Kidney glomerular epithelial cell (primary cell): ENCODE data around the gene CHKA.
A peak's percentile ranks its signal among the peaks of the same experiment; 100 is the strongest.

Experiments
- DNase-seq: peaks from one replicate; lab custom pipeline; 2025; lab: John Stamatoyannopoulos, UW

The CHKA gene

DNA sequence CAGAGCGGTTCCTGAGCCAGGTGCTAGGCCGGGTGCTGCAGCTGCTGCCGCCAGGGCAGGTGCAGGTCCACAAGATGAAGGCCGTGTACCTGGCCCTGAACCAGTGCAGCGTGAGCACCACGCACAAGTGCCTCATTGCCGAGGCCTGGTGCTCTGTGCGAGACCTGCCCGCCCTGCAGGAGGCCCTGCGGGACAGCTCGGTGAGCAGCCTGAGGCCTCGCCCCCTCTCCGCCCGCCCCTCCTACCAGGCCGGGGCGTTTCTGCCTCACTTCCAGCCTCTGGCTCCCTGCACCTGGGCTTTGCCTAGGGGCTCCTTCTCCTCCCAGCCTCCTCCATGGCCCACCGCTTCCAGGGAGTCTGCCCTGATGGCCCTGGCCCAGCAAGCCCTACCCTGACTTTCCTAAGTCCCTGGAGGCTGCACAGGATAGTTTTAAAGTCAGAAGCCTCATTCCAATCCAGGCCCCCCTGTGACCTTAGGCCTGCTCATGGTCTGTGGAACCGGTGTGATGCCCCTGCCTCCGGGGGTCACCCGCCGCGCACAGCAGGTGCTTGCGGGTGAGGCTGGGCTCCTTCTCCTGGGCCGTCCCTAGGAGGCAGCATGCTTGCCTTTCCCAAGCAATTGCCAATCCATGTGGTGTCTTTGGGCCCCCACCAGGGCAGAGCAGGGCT lies 76.9 kb downstream of the CHKA start:
- DNase-seq = no peak

DNA sequence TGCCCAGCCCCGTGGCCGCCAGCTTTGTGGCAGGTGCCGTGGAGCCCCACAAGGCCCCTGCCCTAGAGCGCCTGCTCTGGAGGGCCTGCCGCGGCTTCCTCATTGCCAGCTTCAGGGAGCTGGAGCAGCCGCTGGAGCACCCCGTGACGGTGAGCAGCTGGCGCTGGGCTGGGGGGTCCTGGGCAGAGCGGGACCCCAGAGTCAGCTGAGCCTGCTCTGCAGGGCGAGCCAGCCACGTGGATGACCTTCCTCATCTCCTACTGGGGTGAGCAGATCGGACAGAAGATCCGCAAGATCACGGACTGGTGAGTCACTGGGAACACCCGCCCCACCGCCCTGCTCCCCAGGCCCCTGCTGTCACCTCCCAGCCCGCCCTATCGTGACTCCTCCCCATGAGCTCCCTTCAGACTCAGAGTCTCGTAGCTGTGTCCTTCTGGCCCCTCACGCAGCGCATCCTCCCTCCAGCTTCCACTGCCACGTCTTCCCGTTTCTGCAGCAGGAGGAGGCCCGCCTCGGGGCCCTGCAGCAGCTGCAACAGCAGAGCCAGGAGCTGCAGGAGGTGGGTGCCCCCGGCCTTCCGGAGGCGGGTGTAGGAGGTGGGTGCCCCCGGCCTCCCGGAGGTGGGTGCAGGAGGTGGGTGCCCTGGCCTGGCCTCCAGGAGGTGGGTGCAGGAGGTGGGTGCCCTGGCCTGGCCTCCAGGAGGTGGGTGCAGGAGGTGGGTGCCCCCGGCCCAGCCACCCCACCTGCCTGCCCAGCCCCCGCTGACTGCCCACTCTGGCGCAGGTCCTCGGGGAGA lies 77.6 kb downstream of the CHKA start:
- DNase-seq = no peak

DNA sequence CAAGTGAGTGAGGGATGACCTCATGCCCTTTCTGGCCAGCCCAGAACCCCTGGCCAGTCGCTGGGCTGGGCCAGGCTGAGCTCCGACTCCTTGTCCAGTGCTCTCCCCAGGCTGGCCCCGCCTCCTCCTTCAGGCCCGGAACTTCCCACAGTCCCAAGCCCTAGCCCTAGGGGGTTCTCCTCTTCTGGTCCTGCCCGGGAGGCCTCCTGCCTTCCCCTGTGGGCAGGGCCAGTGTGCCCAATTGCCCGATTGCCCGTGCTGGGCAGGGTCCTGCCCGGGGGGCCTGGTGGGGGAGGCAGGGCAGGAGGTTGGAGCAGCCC lies 78.2 kb downstream of the CHKA start:
- no peak for DNase-seq

DNA sequence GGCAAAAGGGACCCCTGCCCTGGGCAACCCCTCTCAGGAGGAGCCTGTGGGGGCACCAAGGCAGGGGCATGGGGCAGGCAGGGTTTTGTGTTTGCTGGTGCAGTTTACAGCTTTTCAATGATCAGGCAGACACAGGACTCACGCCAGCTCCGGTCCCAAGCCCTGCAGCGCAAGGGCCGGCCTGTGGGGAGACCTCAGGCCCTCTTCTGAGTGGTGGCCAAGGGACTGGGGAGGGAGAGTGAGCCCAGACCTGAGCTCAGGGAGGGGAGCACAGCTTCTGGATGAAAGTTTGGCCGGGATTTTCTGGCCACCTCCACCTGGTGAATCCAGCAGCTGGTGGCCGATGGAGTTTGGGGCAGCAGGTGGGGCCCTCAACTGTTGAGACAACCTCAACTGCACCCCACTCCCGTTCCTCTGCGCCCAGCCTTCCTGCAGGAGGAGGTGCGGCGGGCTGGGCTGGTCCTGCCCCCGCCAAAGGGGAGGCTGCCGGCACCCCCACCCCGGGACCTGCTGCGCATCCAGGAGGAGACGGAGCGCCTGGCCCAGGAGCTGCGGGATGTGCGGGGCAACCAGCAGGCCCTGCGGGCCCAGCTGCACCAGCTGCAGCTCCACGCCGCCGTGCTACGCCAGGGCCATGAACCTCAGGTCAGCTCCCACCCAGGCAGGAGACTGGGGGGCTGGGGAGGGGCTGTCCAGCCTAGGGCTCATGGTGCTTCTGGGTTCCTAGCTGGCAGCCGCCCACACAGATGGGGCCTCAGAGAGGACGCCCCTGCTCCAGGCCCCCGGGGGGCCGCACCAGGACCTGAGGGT lies 78.8 kb downstream of the CHKA start:
- no peak for DNase-seq

DNA sequence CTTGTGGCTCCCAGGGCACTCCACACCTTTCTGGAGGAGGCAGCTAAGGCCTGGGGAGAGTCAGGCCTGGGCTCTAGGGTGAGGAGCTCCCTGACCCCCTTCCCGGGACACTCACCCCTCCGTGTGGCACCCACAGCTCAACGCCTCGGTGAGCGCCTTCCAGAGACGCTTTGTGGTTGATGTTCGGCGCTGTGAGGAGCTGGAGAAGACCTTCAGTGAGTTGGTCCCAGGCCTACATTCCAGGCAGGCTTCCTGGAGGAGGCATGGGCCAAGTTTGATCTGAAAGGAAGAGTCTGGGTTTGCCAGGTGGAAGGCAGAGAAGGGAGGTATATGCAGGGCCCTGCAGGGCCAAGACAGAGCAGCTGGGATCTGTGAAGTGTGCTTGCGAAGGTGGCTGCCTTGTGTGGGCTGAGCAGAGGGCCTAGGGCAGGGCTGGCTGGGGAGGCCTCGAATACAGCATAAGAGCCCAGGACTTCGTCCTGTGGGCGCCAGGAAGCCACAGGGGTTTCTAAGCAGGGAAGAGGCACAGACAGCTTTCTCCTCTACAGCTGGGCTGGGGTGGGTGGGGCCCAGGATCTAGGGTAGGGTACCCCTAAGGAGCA lies 79.5 kb downstream of the CHKA start:
- DNase-seq = no peak

DNA sequence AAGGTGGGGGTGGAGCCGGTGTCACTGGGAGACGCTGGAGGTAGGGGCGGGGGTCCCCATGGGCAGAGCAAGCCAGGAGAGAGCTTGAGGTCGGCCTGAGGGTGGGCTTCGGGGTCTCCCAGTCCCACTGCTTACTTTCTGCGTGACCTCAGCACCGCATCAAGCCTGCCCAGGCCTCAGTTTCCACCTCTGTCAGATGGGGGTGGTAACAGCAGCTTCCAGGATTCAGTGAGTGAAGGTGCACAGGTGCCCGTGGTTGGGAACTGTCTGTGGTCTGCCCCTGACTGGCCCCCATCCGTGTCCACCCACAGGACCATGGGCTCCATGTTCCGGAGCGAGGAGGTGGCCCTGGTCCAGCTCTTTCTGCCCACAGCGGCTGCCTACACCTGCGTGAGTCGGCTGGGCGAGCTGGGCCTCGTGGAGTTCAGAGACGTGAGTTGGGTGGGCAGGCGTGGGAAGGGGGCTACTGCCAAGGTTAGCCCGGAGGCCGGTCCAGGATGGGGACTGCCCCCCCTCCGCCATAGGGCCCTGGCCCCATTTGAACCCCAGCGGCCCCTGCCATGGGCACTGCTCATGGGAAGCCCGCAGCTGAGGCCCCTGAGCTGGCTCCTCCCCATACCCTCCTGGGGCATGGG lies 80.1 kb downstream of the CHKA start:
- no peak for DNase-seq

DNA sequence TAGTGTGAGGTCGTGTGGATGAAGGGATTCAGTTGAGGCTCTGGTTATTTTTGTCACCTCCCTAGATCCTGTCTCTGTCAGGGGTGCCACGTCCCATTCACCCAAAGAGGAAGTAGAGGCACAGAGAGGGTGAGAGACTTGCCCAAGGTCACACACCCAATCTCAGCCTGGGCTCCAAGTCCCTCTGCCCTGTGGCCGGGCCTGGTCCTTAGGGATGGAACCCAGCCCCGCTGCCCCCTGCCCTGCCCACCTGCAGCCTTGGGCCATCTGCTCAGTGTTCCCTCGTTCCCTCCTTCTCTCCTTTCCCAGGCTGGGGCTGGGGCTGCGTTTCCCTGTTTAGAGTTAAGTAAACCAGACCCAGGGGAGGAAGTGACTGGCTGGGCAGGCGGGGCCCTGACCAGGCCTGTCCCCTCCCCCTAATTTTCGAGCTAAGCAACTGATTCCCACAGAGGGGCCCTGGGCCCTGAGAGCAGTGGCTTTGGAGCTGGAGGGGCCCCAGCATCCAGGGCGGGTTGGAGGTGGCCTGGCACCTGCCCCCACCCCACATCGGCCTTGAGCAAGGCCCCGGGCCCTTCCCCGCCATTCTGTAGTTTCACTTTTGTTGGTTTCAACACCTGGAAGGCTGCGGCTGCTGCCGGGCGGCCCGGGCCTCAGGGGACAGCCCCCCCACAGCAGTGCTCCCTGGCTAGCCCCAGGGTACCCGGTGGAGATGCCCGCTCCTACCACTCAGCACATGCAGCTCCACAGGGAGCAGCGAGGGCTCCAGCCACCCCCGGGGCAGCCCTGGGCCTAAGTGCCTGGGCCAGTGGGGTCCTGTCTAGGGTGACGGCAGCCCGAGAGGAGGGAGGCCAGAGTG lies 80.9 kb downstream of the CHKA start:
- peak; percentile 39 for DNase-seq

DNA sequence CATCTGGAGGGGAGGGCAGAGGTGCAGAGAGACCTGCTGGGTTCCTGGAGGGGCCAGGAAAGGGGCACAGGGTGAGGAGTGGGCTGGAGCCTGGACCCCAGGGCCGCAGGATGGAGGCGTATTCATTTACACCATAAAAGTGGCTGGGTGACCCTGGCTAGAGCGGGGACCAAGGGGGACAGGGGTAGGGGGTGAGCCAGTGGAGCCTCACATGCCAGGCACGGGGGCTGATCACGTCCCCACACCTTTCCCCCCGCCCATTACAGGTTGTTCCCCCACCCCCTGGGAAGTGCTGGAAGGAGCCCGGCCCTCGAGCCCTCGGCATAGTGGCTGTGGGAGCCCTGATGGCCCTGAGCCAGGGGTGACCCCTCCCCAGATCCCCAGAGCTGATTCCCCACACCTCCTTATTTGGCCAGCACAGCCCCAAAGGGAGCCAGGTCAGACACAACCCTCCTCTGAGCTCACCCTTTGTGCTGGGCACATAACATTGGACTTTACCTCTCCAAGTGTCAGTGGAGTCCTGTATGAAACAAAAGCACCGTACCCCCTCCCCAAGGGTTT lies 81.6 kb downstream of the CHKA start:
- DNase-seq = no peak

DNA sequence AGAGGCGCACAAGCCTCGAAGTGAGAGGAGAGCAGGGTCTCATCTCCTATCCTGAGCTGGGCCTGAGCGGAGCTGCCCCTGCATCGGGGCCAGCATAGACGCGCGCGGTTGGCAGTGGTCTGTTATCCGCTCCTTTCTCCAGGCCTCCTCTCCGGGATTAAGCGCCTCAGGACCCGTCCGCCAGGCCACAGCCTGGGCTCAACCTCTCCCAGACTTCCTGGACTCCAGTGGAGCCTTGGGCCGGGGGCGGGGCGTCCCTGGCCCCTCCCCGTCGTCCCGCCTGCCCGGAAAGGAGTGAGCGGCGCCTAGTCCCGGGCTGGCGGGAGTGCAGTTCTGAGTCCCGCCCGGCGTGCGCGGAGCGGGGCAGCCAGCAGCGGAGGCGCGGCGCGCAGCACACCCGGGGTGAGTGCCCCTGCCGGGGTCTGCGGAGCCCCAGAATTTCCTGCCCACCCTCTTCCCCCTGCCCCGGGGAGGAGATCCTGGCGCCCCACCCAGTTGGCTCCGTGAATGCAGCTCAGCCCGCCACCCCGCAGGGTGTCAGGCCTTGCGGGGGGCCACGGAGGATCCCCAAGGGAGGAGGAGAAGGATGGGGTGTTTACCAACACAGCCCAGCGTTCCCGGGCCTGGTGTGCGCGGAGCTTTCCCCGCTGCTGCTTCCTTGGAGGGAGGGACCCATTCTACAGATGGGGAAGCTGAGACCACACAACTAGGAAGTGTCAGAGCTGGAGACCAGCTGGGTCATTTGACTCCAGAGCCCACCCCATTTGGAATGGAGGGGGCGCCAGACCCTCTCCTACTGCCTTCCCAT lies 82.3 kb downstream of the CHKA start, which contains the start of gene TCIRG1:
TSS of gene TCIRG1 (plus strand) at position 308 of the 808 bp plus-strand sequence. CDS start 2,247 bp downstream, outside the sequence.
- peak; percentile 54 for DNase-seq

DNA sequence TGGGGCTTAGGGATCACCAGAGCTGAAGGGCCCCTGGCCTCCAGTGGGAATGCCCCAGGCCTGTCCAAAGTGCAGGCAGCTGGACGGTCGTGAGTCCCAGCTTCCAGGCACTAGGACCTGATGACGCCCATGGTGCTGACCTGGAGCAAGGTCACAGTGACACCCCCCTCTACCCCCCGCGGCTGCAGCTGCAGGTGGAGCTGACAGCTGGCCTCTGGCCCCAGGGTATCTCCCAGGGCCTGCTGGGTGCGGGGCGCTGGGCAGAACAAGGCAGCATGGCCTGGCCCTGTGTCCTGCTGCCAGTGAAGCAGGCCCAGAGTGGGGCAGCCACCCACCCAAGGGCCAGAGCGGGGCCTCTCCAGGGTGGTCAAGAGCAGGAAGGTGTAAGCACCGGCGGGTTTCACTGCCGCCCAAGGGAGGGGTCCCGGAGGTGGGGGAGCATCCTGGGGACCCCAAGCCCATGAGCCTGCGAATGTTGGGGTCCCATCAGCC lies 82.9 kb downstream of the CHKA start:
- DNase-seq = no peak

DNA sequence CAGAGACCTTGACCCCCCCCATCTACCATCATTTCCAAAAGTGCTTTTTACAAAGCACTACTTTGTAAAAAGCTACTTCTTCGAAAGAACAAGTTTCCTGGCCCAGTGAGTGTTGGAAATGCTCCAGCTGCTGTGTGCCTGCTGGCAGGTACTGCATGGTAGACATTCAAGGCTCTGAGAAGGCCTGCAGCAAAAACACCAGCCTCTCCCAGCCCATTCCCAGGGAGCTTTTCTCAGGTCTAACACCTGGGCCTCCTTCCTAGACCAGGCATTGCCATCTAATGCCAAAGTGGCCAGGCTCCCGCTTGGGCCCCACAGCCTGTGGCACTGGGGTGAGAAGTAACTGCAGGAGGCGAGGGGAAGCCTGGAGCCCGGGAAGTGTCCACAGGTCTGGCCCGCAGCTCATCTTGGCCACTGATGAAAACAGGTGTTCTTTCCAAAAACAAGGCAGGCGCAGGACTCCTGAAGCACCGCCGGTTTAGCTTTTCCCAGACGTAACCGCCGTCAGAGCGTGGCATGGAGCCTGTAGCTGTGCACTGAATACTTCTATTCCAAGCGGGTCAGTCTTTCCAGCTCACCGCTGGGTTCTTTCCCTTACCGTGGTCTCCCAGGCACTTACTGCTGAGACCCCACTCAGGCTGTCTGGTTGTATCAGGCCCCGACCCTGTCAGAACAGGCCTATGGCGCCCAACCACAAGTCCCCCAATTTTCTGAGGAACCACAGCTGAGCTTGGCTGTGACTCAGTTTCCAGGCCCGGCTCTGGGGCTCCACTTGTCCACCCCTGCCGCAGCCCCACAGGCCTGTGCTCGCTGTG lies 83.6 kb downstream of the CHKA start:
- DNase-seq = no peak

DNA sequence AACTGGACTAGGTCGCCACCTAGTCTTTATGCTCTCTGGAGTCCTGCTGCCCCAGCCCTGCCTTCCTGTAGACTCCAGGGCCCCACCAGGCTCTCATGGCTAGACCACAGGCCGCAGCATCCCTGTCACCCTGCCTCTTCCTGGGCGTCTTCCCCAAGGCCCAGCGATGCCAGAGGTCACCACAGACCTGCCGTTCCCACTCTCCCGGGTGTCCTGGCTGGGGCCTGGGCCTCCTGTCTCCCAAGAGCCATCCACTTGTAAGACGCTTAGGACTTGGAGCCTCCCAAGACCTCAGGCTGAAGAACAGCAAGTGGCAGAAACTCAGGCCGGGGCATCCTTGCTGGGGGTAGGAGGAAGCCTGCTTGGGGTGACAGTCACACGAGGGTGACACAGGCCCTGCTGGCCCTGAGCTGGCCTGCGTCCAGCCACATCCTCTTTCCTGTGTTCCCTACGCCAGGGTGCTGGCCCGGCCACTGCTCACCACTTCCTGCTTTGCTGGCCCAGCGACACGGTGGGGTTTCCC lies 84.4 kb downstream of the CHKA start:
- DNase-seq = no peak

DNA sequence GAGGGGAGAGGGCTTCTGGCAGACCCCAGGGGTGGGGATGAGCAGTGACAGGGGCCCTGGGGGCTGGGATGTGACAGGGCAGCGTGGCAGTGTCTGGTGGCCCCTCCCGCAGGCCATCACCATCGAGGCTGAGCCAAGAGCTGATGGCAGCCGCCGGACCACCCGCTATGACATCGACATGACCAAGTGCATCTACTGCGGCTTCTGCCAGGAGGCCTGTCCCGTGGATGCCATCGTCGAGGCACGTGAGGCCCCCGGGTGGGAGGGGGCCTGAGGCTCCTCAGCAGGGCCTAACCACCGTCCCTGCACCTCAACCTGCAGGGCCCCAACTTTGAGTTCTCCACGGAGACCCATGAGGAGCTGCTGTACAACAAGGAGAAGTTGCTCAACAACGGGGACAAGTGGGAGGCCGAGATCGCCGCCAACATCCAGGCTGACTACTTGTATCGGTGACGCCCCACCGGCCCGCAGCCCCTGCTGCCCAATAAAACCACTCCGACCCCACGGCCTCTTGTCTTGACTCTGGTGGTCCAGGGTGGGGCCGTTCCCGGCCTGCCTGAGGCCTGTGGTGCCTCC lies 85.0 kb downstream of the CHKA start:
- no peak for DNase-seq

DNA sequence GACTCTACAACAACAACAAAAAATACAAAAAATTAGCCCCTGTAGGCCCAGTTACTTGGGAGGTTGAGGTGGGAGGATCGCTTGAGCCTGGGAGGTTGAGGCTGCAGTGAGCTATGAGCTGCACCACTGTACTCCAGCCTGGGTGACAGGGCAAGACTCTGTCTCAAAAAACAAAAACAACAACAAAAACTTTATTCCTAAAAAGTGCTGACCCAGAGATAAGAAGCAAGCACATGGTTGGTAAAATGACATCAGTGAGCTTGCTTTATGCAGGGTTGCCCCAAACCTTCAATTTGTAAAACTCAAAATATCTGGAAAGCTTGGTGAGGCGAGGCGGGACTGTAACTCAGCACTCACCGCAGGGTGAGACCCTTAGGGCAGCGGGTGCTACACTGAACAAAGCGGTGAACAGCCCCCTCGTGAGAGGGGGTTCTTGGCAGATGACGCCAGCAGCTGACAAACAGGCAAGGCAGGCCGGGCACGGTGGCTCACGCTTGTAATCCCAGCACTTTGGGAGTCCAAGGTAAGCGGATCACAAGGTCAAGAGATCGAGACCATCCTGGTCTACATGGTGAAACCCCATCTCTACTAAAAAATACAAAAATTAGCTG lies 85.8 kb downstream of the CHKA start:
- no peak for DNase-seq

DNA sequence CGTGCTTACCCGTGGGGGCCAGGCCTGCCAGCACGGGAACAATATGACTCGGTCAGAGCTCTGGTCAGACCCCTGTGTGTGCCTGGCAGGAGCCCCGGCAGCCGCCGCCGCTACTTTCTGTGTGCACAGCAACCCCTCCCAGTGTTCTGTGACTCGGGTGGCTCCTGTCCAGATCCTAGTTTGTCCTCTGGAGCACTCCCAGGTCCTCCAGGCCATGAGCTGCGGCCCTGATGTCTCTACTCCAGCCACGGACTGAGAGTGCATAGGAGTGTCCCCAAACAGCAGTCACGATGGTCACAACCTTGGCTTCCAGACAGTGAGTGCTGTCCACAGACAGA lies 87.5 kb downstream of the CHKA start:
- DNase-seq = no peak

DNA sequence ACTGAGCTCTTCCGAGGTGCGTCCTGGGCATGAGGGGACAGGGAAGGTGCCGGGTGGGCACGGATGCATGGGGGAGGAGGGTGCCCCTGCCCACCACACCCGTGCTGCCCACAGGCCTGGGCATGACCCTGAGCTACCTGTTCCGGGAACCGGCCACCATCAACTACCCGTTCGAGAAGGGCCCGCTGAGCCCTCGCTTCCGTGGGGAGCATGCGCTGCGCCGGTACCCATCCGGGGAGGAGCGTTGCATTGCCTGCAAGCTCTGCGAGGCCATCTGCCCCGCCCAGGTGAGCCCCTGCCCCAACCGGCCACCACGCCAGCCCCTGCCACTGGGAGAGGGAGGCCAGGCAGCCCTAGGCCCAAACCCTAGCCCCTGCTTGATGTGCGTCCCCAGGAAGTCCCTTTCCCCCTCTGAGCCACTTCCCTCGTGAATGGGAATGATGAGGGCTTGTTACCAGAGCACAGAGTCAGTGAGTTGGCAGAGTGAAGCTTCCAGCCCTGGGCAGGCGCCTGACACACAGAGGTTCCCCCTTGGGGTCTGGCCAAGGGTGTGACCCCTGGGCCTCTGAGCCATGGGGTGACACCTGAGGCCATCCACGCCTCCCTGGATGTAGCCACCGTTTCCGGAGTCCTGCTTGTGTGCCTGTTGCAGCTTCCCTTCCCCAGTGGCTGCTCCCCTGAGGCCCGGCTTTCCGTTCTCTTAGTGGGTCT lies 88.0 kb downstream of the CHKA start:
- DNase-seq = no peak

DNA sequence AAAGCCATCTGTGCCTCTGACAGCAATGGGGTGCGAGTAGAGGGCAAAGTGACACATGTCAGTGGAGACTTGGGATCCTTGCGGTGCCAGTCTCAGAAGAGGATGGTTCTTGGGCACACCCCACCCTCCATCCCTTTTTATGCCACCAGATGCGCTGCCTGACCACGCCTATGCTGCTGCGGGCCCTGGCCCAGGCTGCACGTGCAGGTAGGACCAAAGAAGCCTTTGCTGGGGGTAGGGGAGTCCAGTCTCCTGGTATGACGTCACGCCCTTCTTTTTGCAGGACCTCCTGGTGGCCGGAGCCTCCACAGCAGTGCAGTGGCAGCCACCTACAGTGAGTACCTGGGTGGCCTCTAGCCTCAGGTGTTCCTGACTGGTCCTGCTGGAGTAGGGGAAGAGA lies 89.2 kb downstream of the CHKA start:
- no peak for DNase-seq
